ENCODE measurements around the gene SPTLC2.

Gene SPTLC2

DNA sequence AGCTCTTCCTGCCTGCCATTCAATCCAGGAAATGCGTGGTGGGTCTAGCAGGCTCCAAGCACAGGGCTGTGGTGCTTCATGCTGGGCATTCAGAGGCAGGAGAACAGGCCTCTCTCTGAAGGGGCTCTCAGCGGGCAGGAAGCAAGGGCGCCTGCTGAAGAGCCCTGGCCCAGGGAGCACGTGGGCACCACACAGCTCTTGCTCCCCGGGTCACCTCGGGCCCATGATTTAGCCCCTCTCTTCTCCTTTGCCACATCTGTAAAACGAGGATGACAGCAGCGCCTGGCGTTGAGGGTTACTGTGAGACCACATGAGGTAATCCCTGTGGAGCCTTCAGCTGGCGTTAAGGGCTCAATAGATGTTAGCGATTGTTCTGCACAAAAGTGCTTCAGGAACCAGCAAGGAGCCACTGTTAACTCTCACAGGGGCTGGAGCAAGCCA, 37.6 kb upstream of the SPTLC2 start:
- no peak for TF ChIP-seq TCF12 (IDR thresholded peaks at IDR 0.05; ENCODE audit: low read depth)
- no peak for TF ChIP-seq FOXM1 (IDR thresholded peaks at IDR 0.05; ENCODE audit: borderline replicate concordance, low read depth)
- TF ChIP-seq, protein P1, sequence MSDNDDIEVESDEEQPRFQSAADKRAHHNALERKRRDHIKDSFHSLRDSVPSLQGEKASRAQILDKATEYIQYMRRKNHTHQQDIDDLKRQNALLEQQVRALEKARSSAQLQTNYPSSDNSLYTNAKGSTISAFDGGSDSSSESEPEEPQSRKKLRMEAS (IDR thresholded peaks at IDR 0.05): no peak
- no peak for TF ChIP-seq RAD21 (IDR thresholded peaks at IDR 0.05; ENCODE audit: low read depth)

DNA sequence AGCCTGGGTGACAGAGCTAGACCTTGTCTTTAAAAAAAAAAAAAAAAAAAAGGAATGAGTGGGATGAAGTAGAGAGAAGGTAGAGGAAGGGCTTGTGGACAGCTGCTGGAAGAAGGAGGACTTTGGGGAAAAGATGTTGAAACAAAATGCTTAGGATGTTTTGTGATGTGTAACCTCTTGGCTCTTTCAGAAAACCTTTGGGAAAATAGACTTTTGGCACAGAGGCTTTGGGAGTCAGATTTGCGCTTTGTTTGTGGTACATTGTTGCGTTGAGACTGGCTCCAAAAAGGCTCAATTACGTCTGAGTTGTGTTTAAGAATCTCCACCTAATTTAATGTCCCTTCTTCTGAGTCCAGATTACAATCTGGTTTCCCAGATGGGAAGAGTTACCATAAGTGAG, 32.9 kb upstream of the SPTLC2 start:
- TF ChIP-seq TEAD4 (IDR thresholded peaks at IDR 0.05) (no peak), CEBPB (IDR thresholded peaks at IDR 0.05) (no peak)

DNA sequence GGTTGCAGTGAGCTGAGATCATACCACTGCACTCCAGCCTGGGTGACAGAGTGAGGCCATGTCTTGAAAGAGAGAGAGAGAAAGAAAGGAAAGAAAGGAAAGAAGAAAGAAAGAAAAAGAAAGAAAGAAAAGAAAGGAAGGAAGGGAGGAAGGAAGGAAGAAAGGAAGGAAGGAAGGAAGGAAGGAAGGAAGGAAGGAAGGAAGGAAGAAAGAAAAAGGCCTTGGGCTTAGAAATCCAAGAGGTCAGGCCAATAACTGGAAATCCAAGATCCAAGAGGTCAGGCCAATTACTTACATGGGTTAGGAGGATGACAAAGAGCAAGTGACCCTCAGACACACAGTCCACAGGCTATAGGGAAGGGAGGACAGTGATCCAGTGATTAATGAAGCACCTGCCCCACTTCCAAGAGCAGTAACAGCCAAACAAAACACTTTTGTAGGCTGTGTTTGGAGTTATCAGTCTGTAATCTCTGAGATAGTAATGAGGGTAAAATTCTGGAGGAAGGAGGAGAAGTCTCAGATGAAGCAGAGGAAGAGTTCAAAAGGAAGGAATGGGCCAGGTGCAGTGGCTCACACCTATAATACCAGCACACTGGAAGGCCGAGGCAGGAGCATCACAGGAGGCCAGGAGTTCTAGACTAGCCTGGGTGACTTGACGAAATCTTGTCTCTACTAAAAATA, 32.2 kb upstream of the SPTLC2 start:
- TF ChIP-seq, protein P2, sequence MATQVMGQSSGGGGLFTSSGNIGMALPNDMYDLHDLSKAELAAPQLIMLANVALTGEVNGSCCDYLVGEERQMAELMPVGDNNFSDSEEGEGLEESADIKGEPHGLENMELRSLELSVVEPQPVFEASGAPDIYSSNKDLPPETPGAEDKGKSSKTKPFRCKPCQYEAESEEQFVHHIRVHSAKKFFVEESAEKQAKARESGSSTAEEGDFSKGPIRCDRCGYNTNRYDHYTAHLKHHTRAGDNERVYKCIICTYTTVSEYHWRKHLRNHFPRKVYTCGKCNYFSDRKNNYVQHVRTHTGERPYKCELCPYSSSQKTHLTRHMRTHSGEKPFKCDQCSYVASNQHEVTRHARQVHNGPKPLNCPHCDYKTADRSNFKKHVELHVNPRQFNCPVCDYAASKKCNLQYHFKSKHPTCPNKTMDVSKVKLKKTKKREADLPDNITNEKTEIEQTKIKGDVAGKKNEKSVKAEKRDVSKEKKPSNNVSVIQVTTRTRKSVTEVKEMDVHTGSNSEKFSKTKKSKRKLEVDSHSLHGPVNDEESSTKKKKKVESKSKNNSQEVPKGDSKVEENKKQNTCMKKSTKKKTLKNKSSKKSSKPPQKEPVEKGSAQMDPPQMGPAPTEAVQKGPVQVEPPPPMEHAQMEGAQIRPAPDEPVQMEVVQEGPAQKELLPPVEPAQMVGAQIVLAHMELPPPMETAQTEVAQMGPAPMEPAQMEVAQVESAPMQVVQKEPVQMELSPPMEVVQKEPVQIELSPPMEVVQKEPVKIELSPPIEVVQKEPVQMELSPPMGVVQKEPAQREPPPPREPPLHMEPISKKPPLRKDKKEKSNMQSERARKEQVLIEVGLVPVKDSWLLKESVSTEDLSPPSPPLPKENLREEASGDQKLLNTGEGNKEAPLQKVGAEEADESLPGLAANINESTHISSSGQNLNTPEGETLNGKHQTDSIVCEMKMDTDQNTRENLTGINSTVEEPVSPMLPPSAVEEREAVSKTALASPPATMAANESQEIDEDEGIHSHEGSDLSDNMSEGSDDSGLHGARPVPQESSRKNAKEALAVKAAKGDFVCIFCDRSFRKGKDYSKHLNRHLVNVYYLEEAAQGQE (IDR thresholded peaks at IDR 0.05; ENCODE audit: low read depth): no peak

DNA sequence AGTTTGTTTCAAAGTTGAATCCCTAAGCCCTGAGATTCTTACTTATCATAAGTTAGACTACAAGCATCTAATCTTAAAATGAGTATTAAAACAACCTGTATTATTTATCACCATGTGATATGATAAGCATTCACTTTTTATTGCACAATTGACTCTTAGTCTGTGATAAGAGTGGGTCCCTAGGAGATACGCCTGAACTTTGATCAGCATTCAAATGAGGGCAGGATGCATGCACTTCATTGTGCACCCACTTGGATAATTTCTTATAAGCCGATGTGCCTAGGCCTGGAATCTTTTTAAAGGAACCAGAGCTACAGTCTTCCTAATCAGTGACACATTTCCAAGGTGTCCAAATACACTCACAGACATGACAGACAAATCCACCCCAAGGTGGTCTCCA, 31.4 kb upstream of the SPTLC2 start:
- TF ChIP-seq CREB1 (IDR thresholded peaks at IDR 0.05; ENCODE audit: low read depth): no peak
- TF ChIP-seq NFIC (IDR thresholded peaks at IDR 0.05): no peak
- TF ChIP-seq CEBPB (IDR thresholded peaks at IDR 0.05): no peak
- TF ChIP-seq EP300 (IDR thresholded peaks at IDR 0.05; ENCODE audit: borderline replicate concordance): no peak
- TF ChIP-seq RAD21 (IDR thresholded peaks at IDR 0.05; ENCODE audit: low read depth): no peak
- TF ChIP-seq TCF12 (IDR thresholded peaks at IDR 0.05; ENCODE audit: low read depth): no peak
- TF ChIP-seq TAF1 (IDR thresholded peaks at IDR 0.05; ENCODE audit: low read depth): no peak

DNA sequence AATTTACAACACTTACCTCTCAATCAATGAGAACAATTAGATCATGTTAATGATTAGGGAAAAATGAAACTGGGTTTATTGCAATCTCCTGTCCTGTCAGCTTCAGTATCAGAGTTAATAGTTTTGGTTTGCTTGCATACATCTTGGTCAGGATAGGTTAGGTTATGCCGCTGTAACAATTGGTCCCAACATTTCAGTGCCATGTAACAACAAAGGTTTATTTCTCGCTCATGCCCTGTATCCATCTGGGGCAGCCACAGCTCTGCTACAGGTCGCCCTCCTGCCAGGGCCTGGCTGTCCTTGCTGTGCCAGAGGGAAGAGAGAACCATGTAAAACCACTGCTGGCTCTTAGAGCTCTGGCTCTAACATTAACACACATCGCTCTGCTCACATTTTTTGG, 30.5 kb upstream of the SPTLC2 start:
- TF ChIP-seq ZBTB7A (IDR thresholded peaks at IDR 0.05; ENCODE audit: low read depth) (no peak), TAF1 (IDR thresholded peaks at IDR 0.05; ENCODE audit: low read depth) (no peak), YY1 (IDR thresholded peaks at IDR 0.05; ENCODE audit: low read depth) (no peak), TEAD4 (IDR thresholded peaks at IDR 0.05) (no peak), NFIC (IDR thresholded peaks at IDR 0.05) (no peak), CEBPB (IDR thresholded peaks at IDR 0.05) (no peak), TCF12 (IDR thresholded peaks at IDR 0.05; ENCODE audit: low read depth) (no peak), FOXM1 (IDR thresholded peaks at IDR 0.05; ENCODE audit: borderline replicate concordance, low read depth) (no peak)
- TF ChIP-seq, protein P3, sequence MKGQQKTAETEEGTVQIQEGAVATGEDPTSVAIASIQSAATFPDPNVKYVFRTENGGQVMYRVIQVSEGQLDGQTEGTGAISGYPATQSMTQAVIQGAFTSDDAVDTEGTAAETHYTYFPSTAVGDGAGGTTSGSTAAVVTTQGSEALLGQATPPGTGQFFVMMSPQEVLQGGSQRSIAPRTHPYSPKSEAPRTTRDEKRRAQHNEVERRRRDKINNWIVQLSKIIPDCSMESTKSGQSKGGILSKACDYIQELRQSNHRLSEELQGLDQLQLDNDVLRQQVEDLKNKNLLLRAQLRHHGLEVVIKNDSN (IDR thresholded peaks at IDR 0.05): no peak

DNA sequence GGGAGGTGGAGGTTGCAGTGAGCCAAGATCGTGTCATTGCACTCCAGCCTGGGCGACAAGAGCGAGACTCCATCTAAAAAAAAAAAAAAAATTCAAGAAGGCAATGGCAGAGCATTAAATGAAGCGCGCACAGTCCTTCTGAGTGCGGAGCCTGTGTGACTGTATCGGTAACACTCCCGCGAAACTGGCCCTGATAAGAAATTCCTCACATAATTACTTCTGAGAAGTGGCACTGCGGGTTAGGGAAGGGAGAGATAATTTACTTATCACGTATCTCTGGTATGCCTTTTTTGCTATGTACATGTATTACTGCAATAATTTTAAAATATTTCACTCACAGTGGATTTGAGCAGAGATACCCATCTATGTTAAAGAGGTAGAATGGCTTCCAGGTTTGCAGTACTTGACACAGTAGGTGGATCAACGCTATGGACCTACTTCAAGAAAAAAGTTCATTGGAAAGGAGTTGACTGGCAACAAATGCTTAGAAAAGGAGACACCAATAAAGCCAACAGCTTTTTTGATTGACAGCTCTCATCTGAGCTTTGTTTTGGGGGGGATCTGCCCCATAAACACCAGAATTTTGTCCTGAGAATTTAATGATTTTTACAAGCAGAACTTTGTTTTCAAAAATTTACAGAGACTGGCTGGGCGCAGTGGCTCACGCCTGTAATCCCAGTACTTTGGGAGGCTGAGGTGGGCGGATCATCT, 29.2 kb upstream of the SPTLC2 start:
- TF ChIP-seq FOXM1 (IDR thresholded peaks at IDR 0.05; ENCODE audit: borderline replicate concordance, low read depth) (no peak), ZBTB7A (IDR thresholded peaks at IDR 0.05; ENCODE audit: low read depth) (no peak), TAF1 (IDR thresholded peaks at IDR 0.05; ENCODE audit: low read depth) (no peak), EP300 (IDR thresholded peaks at IDR 0.05; ENCODE audit: borderline replicate concordance) (no peak), EGR1 (IDR thresholded peaks at IDR 0.05) (no peak), CEBPB (IDR thresholded peaks at IDR 0.05) (no peak), NFIC (IDR thresholded peaks at IDR 0.05) (no peak)
- TF ChIP-seq, protein P3 (IDR thresholded peaks at IDR 0.05): no peak
- TF ChIP-seq, protein P2 (IDR thresholded peaks at IDR 0.05; ENCODE audit: low read depth): no peak
- TF ChIP-seq, protein P1 (IDR thresholded peaks at IDR 0.05): no peak

DNA sequence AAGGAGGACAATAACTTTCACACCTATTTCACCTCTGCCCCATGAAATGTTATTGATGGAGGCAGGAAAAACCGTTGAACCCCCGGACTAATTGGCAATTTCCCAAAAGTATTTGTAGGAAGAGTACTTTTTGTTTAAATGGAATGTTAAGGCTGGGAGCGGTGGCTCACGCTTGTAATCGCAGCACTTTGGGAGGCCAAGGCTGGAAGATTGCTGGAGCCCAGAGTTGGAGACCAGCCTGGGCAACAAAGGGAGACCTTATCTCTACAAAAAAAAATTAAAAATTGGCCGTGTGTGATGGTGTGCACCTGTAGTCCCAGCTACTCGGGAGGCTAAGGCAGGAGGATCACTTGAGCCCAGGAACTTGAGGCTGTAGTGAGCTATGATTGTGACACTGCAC, 26.0 kb upstream of the SPTLC2 start:
- TF ChIP-seq ZBTB7A (IDR thresholded peaks at IDR 0.05; ENCODE audit: low read depth) (no peak), EGR1 (IDR thresholded peaks at IDR 0.05) (no peak), EP300 (IDR thresholded peaks at IDR 0.05; ENCODE audit: borderline replicate concordance) (no peak), CREB1 (IDR thresholded peaks at IDR 0.05; ENCODE audit: low read depth) (no peak), YY1 (IDR thresholded peaks at IDR 0.05; ENCODE audit: low read depth) (no peak), CEBPB (IDR thresholded peaks at IDR 0.05) (no peak)
- TF ChIP-seq, protein P3 (IDR thresholded peaks at IDR 0.05): no peak
